Naive B cell (primary cell): ENCODE measurements around the gene ARHGAP18. TPM values are rescaled to one million over a fixed set of nuclear protein-coding genes. Genes with fewer than 3 reads are reported as not detected.

Source experiments
- ATAC-seq, 2 donors: fragments of 150-1000 bp; cut with Tn5 transposase; 2 replicates each; pipeline ENCODE4 v1.10.0; 2021; ENCODE audit warnings: low read depth in 2 of 2, mild to moderate bottlenecking in 2 of 2, moderate library complexity in 2 of 2
- DNase-seq: peaks from one replicate; pipeline ENCODE4 v3.0.0; 2022
- H3K27ac Mint-ChIP-seq, 6 donors: one replicate each; pipeline ENCODE4 v1.8.0; 2020 to 2022; ENCODE audit warnings: mild to moderate bottlenecking in 6 of 6, mixed read lengths in 6 of 6, moderate library complexity in 5 of 6, inconsistent platforms in 2 of 6
- H3K27me3 Mint-ChIP-seq, 3 donors: one replicate each; pipeline ENCODE4 v1.8.0; 2021 to 2022; ENCODE audit warnings: mixed read lengths in 3 of 3, mild to moderate bottlenecking in 1 of 3
- H3K36me3 Mint-ChIP-seq, 2 donors: one replicate each; pipeline ENCODE4 v1.8.0; 2020 to 2022; ENCODE audit warnings: mixed read lengths in 2 of 2, inconsistent platforms in 1 of 2, mild to moderate bottlenecking in 1 of 2
- H3K4me1 Mint-ChIP-seq, 3 donors: one replicate each; pipeline ENCODE4 v1.8.0; 2020 to 2022; ENCODE audit warnings: mixed read lengths in 3 of 3, inconsistent platforms in 1 of 3, mild to moderate bottlenecking in 1 of 3, moderate library complexity in 1 of 3
- H3K4me3 Mint-ChIP-seq, 8 donors: one replicate each; pipeline ENCODE4 v1.8.0; 2020 to 2022; ENCODE audit warnings: mild to moderate bottlenecking in 8 of 8, mixed read lengths in 8 of 8, moderate library complexity in 8 of 8, inconsistent platforms in 2 of 8
- H3K9me3 Mint-ChIP-seq, 7 donors: one replicate each; pipeline ENCODE4 v1.8.0; 2020 to 2022; ENCODE audit warnings: mixed read lengths in 7 of 7, mild to moderate bottlenecking in 5 of 7, inconsistent platforms in 2 of 7, moderate library complexity in 1 of 7
- polyA plus RNA-seq, 6 donors: library from polyadenylated mRNA; unstranded; fragments of 300-500 nt; fragmentation: Illumina TruSeq; gene quantifications; one replicate each; pipeline ENCODE4 v1.2.3, GENCODE V29; 2021; ENCODE audit warnings: low read depth in 6 of 6

The ARHGAP18 gene
- polyA plus RNA-seq, 6 donors from 2014 or later, result 0.84 to 4.0 (median 3.0) TPM

DNA sequence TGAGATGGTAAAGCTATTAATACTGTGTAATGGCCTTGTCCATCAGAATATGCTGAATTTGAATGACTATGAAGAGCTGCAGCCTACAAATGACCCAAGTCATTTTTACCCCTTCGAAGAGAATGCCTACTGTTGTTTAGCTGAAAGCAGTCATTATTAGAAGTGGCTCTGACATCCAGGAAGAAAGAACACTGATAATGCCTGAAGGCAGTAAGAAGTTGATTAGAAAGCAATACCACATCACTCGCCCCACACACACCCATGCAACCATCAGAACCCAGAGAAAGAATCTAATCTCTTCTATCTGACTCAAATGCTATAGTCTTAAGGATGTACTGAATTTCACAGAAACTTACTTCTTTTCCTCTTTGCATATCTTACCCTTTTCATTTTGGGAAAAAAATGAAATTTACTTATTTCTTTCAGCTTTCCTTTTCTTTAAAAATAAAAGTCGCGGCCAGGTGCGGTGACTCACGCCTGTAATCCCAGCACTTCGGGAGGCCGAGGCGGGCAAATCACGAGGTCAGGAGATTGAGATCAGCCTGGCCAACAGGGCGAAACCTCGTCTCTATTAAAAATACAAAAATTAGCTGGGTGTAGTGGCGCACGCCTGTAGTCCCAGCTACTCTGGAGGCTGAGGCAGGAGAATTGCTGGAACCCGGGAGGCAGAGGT, 61.0 kb downstream of the ARHGAP18 start:
- Mint-ChIP-seq H3K4me1 (peaks cover 0 to 11% (median 4%) of the 10 kb centered on the region in 3 donors), H3K36me3 (no peaks in the 10 kb centered on the region), H3K27me3 (no peaks in the 10 kb centered on the region), H3K4me3 (no peak overlapping the region), H3K27ac (no peak overlapping the region), H3K9me3 (no peaks in the 10 kb centered on the region)
- no peak for ATAC-seq
- no peak for DNase-seq

DNA sequence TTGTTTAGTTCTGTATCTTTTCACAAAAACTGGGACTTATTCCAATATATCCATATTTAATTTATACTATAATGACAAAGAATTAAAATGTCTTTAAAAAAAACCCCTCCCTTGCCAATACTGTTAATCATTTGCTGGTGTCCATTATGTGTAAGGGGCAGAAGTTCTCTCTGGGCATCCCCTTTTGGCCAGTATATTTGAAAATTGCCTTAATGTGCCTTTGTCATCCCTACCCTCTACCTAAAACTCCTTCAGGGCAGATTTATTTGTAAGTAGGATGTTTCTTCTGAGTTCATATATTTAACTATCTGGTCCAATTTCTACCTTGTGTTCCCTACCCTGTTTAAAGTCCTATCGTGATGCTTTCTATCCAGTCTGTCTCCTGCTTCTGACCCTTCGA, 62.9 kb downstream of the ARHGAP18 start:
- H3K27ac Mint-ChIP-seq, result peak overlapping the region in 1 of 6 donors; percentile 10
- no peak for ATAC-seq
- no peaks in the 10 kb centered on the region for H3K36me3 Mint-ChIP-seq
- H3K9me3 Mint-ChIP-seq, result no peaks in the 10 kb centered on the region
- no peak overlapping the region for H3K4me3 Mint-ChIP-seq
- DNase-seq, result no peak
- peaks cover 0 to 9% (median 4%) of the 10 kb centered on the region in 3 donors for H3K4me1 Mint-ChIP-seq
- H3K27me3 Mint-ChIP-seq, result no peaks in the 10 kb centered on the region

- H3K27me3 Mint-ChIP-seq, result no peaks in the 10 kb centered on the region
- no peaks in the 10 kb centered on the region for H3K9me3 Mint-ChIP-seq
- H3K4me3 Mint-ChIP-seq, result no peak overlapping the region
- DNase-seq, result no peak
- H3K4me1 Mint-ChIP-seq, result peaks cover 0 to 5% (median 2%) of the 10 kb centered on the region in 3 donors
- no peaks in the 10 kb centered on the region for H3K36me3 Mint-ChIP-seq
- H3K27ac Mint-ChIP-seq, result peak overlapping the region in 1 of 6 donors; percentile 10
- no peak for ATAC-seq
Observed at GRCh38 chr6:129646642-129647041, 63.3 kb downstream of the ARHGAP18 start.

GRCh38 chr6:129645830-129646579, 64.0 kb downstream of the ARHGAP18 start:
- Mint-ChIP-seq H3K27me3 (no peaks in the 10 kb centered on the region), H3K4me3 (no peak overlapping the region), H3K9me3 (no peaks in the 10 kb centered on the region), H3K27ac (no peak overlapping the region), H3K36me3 (no peaks in the 10 kb centered on the region), H3K4me1 (peaks cover 0 to 4% (median 0%) of the 10 kb centered on the region in 3 donors)
- DNase-seq (no peak), ATAC-seq (no peak)

GRCh38 chr6:129645106-129645829, 64.7 kb downstream of the ARHGAP18 start:
- H3K4me1 Mint-ChIP-seq, result no peaks in the 10 kb centered on the region
- DNase-seq (no peak), ATAC-seq (no peak)
- no peaks in the 10 kb centered on the region for H3K27me3 Mint-ChIP-seq
- no peak overlapping the region for H3K4me3 Mint-ChIP-seq
- H3K27ac Mint-ChIP-seq, result no peak overlapping the region
- no peaks in the 10 kb centered on the region for H3K36me3 Mint-ChIP-seq
- H3K9me3 Mint-ChIP-seq, result no peaks in the 10 kb centered on the region

DNA sequence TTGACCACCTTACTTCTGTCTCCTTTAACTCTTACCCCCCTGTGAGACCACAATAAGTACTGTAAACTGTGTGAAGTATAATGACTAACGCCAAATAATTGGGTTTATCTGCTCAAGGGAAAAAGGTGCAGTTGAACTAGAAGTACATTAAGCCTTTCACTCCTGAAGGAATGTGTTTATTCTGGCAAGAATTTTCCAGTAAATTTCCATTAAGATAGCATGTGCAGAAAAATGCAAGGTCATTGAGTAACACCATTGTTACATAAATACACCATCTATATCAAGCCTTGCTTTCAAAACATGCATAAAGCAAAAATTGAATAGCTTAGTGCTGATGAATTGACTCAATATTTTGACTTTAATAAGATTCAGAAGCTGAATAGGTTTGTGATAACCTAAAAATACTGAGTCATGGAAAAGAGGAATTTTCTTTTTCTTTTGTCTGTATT, 65.4 kb downstream of the ARHGAP18 start:
- no peaks in the 10 kb centered on the region for H3K27me3 Mint-ChIP-seq
- H3K27ac Mint-ChIP-seq, result no peak overlapping the region
- H3K36me3 Mint-ChIP-seq, result no peaks in the 10 kb centered on the region
- H3K4me1 Mint-ChIP-seq, result no peaks in the 10 kb centered on the region
- ATAC-seq (no peak), DNase-seq (no peak)
- H3K4me3 Mint-ChIP-seq, result no peak overlapping the region
- no peaks in the 10 kb centered on the region for H3K9me3 Mint-ChIP-seq

DNA sequence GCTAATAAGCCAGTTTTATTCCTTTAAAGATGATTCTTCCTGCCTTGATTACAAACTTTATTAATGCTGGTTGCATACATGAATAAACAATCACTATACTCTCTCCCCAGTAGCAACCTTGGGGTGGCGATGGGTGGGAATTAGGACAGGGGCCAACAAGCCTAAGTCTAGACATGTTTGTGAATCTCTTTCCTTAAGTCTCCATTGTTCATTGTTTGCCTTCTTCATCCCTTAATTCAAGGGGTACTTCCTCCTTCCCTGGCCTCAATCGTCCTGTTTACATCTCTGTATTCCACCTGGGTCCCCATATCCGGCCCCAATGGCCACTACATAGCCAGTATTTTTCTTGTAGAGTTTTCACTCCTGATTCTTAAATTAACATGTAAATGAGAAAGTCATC, 66.0 kb downstream of the ARHGAP18 start:
- no peak for DNase-seq
- Mint-ChIP-seq H3K4me3 (no peak overlapping the region), H3K27ac (peak overlapping the region in 1 of 6 donors; percentile 62), H3K4me1 (no peaks in the 10 kb centered on the region), H3K36me3 (no peaks in the 10 kb centered on the region), H3K9me3 (no peaks in the 10 kb centered on the region), H3K27me3 (no peaks in the 10 kb centered on the region)
- ATAC-seq, result no peak

DNA sequence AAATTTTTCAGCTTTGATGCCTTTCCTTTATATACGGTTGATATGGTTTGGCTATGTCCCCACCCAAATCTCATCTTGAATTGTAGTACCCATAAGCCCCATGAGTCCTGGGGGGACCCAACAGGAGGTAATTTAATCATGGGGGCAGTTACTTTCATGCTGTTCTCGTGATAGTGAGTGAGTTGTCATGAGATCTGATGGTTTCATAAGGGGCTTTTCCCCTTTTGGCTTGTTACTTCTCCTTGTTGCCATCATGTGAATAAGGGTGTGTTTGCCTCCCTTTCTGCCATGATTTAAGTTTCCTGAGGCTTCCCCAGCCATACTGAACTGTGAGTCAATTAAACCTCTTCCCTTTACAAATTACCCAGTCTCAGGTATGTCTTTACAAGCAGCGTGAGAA, 66.8 kb downstream of the ARHGAP18 start:
- H3K4me1 Mint-ChIP-seq, result no peaks in the 10 kb centered on the region
- H3K4me3 Mint-ChIP-seq, result no peak overlapping the region
- no peak overlapping the region for H3K27ac Mint-ChIP-seq
- ATAC-seq (no peak), DNase-seq (no peak)
- H3K27me3 Mint-ChIP-seq, result no peaks in the 10 kb centered on the region
- H3K9me3 Mint-ChIP-seq, result no peaks in the 10 kb centered on the region
- H3K36me3 Mint-ChIP-seq, result no peaks in the 10 kb centered on the region

GRCh38 chr6:129642322-129642721, 67.7 kb downstream of the ARHGAP18 start:
- DNase-seq (no peak), ATAC-seq (no peak)
- Mint-ChIP-seq H3K9me3 (no peaks in the 10 kb centered on the region), H3K27me3 (no peaks in the 10 kb centered on the region), H3K4me1 (no peaks in the 10 kb centered on the region), H3K4me3 (no peak overlapping the region), H3K27ac (no peak overlapping the region), H3K36me3 (peaks cover 3 to 6% of the 10 kb centered on the region in 2 donors)

- no peak overlapping the region for H3K27ac Mint-ChIP-seq
- H3K4me3 Mint-ChIP-seq, result no peak overlapping the region
- peaks cover 8% of the 10 kb centered on the region in 2 donors for H3K36me3 Mint-ChIP-seq
- ATAC-seq (no peak), DNase-seq (no peak)
- H3K27me3 Mint-ChIP-seq, result no peaks in the 10 kb centered on the region
- no peaks in the 10 kb centered on the region for H3K4me1 Mint-ChIP-seq
- no peaks in the 10 kb centered on the region for H3K9me3 Mint-ChIP-seq
Observed at GRCh38 chr6:129641344-129641743, 68.6 kb downstream of the ARHGAP18 start.

GRCh38 chr6:129638686-129639085, 71.3 kb downstream of the ARHGAP18 start:
- Mint-ChIP-seq H3K27ac (no peak overlapping the region), H3K4me3 (no peak overlapping the region)

DNA sequence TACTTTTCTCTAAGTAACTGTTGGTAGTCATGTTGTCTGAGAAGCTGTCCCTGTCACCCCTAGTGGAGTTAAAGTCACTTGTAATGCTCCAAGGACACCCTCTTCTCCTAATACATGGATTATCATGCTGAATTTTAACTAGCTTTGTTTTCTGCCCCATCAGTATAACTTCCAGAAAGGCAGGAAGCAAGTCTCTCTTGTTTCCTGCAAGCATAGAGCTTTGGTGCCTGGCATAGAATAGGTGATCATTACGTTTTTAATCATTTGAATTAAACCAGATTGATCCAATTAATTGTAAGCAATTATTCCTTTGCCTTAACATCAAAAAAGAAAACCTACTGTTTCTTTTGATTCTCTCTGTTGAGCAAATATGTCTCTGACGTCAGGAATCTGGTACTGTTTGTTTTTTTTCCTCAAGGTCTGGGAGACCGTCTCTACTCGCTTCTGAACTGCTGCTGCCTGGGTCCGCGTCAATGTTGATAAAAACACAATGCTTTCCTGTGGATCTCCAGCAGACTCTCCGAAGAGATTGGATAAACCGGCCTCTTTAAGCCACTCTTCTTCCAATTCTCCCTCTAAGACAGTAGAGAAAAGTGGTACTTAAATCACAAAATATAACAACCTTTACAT, 71.8 kb downstream of the ARHGAP18 start:
- H3K4me1 Mint-ChIP-seq, result no peaks in the 10 kb centered on the region
- no peaks in the 10 kb centered on the region for H3K9me3 Mint-ChIP-seq
- DNase-seq (no peak), ATAC-seq (no peak)
- H3K4me3 Mint-ChIP-seq, result no peak overlapping the region
- no peaks in the 10 kb centered on the region for H3K27me3 Mint-ChIP-seq
- H3K36me3 Mint-ChIP-seq, result peaks cover 8 to 12% of the 10 kb centered on the region in 2 donors
- no peak overlapping the region for H3K27ac Mint-ChIP-seq

More at GRCh38 chr6:129638686-129639085, 71.3 kb downstream of the ARHGAP18 start:
- Mint-ChIP-seq H3K36me3 (peaks cover 8 to 12% of the 10 kb centered on the region in 2 donors), H3K4me1 (no peaks in the 10 kb centered on the region), H3K9me3 (no peaks in the 10 kb centered on the region), H3K27me3 (no peaks in the 10 kb centered on the region)
- DNase-seq (no peak), ATAC-seq (no peak)

- no peak for ATAC-seq
- Mint-ChIP-seq H3K4me1 (no peaks in the 10 kb centered on the region), H3K9me3 (no peaks in the 10 kb centered on the region), H3K4me3 (no peak overlapping the region), H3K27me3 (no peaks in the 10 kb centered on the region), H3K36me3 (peaks cover 8 to 12% of the 10 kb centered on the region in 2 donors), H3K27ac (peak overlapping the region in 1 of 6 donors; percentile 4)
- DNase-seq, result no peak
Observed at GRCh38 chr6:129637340-129638054, 72.5 kb downstream of the ARHGAP18 start.
